A172 (cell line): ENCODE measurements around the gene INHA. TPM values are rescaled to one million over a fixed set of nuclear protein-coding genes. Genes with fewer than 3 reads are reported as not detected.
A peak's percentile ranks its signal among the peaks of the same experiment; 100 is the strongest.

ENCODE experiments used
- DNase-seq: peaks from one replicate; pipeline ENCODE4 v3.0.0-alpha.2; 2015; ENCODE audit warnings: low spot score
- total RNA-seq: library from RNA; depleted of rRNA; stranded (reverse); fragments of >200 nt; shearing (Covaris generic); gene quantifications from 2 replicates; pipeline ENCODE4 v1.2.3, GENCODE V29; 2014

Gene INHA
- total RNA-seq, 1 experiment from 2014 or later, result not detected

DNA sequence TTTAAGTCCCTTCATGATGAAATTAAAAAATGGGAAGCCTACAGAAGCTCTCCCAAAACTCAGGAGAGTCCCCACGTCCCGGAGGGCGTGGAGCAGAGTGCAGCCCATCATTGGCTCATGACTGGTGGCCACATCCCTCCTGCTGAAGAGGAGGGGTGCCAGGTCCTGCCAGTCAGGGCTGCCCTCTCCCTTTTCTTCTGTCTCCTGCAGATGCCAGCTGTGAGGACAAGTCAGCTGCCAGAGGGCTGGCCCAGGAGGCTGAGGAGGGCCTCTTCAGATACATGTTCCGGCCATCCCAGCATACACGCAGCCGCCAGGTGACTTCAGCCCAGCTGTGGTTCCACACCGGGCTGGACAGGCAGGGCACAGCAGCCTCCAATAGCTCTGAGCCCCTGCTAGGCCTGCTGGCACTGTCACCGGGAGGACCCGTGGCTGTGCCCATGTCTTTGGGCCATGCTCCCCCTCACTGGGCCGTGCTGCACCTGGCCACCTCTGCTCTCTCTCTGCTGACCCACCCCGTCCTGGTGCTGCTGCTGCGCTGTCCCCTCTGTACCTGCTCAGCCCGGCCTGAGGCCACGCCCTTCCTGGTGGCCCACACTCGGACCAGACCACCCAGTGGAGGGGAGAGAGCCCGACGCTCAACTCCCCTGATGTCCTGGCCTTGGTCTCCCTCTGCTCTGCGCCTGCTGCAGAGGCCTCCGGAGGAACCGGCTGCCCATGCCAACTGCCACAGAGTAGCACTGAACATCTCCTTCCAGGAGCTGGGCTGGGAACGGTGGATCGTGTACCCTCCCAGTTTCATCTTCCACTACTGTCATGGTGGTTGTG, 2.6 kb downstream of the INHA start:
- DNase-seq, result no peak

DNA sequence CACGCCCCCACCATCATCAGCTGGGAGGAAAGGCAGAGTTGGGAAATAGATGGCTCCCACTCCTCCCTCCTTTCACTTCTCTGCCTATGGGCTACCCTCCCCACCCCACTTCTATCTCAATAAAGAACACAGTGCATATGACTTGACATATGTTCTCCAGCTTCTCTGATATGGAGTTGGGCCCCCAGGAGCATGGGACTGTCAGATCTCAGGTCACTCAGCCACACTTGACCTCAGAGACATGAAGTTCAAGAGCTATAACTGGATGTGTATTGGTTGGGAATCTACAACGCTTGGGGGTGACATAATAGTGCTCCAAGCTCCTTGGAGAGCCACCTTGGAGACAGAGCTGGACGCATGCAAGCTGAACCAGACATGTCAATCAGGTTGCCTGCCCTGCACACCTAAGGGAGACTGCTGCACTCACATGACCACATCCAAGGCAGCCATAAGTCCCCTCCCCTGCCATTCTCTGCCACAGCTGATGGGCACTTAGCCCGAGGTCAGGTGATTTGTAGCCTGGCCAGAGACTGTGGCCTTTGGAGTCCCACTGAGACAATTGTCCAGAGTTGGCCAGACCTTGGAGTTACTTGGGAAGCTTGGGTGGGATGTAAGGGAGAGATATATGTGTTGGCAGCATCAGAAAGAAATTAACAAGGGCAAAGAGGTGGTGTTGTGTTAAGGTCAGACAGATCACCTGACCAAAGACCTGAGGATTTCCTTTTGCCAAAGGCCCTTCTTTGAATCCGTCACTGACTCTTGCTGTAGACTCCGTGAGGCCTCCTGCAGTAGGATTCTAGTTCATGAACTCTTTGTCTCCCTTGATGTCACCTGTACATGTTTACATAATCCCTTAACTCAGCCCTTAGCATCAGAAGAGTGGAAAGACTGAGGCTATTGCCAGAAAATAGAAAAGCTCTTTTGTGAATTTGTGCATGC, 3.7 kb downstream of the INHA start:
- no peak for DNase-seq

DNA sequence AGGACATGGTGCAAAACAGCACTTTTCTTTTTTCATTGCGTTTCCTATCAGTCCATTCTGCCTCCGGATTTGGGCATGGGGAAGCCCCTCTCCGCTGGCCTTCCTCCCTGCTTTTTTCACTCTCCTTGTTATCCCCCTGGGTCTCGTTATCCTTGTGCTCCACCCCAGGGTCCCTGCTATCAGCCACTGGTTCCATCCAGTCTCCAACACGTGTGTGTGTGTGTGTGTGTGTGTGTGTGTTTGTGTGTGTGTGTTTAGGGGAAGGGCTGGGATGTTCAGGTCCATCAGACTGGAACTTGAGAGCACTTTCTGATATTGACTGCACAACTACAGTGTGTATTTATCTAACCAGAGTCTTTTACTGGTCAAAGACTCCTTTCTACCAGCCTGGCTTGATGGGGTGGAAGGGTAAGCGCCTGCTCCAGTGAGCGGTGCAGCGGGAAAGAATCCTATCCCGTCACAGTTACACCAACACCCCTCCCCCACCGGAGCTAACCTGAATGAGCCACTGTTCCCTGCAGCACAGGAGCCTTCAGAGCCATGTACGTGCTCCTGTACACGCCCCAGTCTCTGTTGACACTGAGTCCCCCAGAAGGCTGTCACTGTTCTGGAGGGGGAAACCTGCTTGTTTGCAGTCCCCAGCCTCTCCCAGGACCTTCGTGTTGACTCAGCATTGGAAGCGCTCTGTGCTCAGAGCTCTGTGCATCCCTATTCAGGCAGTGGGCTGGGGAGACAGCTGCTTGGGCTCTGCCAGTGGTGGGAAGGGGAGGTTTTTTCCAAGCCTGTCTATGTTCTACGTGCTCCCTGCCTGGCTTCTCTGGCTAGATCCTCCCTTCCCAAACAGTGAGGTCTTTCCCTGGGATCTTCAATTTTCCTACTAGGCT, 4.6 kb downstream of the INHA start:
- DNase-seq, result no peak

DNA sequence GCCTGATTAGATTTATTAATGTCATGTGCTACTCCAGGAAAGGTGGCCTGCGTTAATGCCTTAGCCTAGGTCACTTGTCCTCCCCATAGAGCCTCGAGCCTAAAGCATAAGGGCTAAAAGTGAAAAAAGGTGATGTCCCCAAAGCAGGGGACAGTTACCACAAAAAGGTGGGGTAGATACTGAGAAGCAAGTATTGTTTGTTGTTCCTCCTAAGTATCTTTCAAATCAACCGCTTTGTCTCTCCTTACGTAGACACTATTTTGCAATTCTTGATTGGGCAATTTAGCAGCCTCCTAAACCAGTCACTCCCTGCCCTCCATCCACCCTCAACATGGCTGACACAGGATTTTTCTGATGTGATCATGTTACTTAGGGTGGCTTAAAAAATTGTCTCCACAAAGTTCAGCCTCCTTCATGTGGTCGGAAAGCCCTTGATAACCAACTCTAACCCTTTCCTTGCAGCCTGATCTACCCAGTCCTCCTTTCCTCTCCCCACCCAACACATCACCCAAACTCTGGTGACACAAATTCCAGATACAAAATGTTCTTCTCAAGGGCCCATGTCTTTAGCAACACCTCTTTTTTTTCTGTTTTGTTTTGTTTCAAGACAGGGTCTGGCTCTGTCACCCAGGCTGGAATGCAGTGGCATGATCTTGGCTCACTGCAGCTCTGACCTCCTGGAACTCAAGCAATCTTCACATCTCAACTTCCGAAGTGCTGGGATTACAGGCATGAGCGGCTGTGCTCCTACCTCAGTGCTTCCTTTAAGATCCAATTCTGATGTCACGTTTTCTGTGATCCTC, 6.9 kb downstream of the INHA start:
- no peak for DNase-seq

DNA sequence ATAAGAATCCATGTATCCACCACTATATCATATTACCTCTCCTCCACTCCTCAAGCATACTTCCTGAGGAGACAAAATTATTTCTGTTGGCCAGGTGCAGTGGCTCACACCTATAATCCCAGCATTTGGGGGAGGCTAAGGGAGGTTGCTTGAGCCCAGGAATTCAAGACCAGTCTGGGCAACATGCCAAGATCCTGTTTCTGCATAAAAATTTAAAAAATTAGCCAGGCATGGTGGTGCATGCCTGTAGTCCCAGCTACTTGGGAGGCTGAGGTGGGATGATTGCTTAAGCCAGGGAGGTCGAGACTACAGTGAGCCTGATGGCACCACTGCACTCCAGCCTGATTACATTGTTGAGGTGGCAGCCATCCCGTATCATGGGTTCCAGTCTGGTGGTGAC, 9.2 kb downstream of the INHA start:
- DNase-seq, result no peak

DNA sequence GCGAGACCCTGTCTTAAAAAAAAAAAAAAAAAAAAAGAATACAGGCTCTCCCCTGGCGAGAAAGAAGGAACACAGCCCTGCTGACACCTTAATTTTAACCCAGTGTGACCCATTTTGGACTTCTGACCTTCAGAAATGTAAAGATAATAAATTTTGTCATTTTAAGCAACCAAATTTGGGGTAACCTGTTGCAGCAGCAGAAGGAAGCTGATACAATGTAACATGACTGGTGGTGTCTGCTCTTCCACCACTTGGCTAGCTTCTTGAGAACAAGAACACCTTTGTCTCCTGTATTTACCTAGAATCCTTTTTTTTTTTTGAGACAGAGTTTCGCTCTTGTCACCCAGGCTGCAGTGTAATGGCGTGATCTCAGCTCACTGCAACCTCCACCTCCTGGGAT, 19.0 kb downstream of the INHA start:
- DNase-seq, result no peak

DNA sequence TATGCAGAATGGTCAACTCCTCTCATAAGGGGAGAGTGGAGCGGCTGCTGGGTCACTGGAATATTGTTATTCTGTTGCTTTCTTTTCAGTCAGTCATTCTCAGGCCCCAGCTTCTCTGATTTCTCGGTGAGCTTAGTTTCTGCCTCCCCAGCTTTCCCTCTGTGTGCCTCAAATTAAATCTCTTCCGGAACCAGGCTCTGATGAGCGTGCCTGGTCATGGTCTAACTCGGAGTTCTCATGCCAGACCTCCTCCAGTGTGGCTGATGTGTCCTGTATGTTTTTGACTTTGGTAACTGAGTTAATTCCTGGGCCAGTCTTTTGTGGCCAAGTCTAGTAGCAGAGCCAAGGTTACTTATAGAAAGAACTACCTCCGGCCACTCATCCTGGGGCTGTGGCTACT, 20.6 kb downstream of the INHA start:
- DNase-seq, result no peak

DNA sequence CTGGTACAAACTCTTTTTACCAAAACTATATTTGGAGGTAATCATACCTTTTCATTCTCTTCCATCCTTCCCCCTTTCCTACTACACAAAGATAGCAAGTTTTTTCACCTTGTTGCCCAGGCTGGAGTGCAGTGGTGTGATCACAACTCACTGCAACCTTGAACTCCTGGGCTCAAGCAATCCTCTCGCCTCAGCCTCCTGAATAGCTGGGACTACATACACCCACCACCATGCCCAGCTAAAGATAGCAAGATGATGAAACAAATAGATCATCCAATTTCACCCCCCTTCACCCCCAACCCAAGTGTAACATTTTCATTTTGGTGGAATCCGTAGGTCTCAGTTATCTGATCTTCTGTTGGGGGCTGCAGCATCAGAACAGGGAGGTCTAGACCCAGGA, 21.0 kb downstream of the INHA start:
- no peak for DNase-seq

DNA sequence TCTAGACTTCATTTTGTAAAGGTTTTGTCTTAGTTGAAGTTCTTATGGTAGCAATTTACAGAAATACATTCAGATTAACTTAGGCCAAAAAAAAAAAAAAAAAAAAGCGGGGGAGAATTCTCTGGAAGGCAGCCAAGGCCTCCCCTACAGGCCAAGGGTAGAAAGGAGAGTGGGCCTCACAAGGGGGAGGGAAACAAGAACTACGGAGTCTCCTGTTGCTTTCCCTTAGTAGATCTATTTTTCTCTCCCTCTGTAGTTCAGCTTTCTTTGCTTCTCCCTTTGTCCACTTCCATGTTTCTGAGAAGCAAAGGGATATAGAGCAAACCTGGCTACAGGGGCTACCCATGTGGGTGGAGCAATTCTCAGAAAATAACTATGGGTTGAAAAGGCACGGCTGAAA, 23.1 kb downstream of the INHA start:
- no peak for DNase-seq

DNA sequence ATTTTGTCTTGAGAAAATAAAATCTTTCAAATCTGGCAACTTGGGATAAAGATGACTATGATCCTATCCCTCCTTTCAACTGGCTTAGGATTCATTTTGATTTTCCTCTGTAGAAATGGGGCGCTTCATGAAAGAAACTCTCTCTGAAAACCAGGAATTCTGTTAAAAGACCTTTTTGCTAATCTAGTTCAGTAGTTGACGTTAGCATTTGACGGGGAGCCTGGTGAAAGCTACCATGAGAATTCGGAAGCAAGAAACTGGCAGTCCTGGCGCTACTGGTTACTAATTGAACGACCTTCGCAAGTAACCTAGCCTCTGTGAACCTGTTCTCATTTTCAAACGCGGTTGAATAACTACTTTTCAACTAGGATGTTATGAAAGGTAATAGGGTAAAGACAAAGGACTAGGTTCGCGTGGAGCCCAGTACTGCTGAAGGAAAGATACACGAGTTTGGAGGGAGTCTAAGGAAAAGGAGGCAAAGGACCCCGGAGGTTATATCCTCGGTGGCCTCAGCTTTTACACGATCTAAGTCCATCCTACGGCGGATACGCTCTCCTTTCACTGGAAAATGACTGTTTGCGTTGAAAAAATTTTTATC, 24.9 kb downstream of the INHA start:
- peak; percentile 44 for DNase-seq

DNA sequence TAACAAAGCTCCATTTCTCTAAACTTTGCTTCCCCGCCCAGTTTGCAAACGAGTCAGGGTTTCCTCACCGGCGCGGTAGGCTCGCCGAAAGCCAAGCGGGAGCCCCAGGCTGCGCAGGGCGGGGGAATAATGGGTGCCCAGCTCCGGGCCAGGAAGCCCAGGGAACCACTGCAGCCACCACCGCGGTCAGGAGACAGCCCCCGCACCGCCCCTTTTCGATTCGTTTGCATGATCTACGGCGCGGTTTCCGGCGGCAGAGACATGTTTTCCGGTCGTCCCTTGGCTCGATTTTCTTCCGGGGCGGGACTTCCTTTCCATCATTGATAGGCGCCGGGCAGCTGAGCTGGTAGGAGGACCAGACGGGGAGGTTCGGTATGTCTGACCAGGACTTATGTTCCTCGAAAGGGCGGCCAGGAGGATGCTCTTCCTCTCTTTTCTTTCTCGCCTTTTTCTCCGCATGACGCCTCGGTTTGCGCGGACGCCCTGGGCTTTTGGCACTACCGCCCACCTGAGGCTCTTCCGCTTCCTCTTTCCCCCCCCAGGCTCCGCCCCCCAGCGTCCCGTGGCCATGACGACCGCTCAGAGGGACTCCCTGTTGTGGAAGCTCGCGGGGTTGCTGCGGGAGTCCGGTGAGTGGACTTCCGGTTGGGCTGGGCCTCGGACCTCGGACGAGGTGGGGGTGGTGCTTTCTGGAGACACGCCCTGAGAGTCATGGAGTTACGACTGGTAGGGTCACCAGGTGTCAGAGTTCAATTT, 25.6 kb downstream of the INHA start, which contains the start of gene STK11IP:
STK11IP (plus strand) TSS at position 306 of the 756 bp plus-strand sequence; CDS start at position 569, 263 bp downstream.
- DNase-seq, result peak; percentile 96

DNA sequence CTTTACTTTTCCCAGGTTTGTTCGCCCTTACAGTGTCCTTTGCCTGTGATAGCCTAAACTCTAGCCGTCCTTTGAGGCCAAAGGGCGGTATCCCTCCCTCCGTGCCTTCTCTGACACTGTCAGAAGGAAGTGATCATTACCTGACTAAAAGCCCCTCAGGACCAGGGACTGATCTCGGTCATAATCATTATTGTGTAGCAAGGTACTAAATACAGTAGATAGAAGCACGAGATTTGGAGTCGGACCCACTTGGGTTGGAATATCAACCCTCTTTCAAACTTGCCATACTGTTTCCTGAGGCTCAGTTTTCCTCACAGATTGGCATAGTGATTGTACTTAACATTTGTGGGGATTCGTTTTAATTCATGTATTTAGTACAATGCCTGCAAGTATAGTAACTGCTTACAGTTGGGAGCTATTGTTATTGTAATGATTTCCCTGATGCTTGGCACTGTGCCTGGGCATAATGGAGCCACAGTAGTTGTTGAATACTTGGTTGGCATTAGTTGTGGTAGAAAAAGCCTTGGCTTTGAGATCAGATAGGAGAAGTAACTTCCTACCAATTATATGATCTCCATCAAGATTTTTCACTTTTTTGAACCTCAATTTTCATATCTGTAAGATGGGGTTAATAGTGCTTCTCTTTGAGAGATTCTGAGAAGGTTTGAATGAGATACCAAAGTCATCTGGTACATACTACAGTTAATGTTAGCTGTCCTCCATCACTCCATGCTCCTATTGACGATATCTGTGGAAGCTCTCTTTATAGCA, 26.4 kb downstream of the INHA start:
- no peak for DNase-seq

DNA sequence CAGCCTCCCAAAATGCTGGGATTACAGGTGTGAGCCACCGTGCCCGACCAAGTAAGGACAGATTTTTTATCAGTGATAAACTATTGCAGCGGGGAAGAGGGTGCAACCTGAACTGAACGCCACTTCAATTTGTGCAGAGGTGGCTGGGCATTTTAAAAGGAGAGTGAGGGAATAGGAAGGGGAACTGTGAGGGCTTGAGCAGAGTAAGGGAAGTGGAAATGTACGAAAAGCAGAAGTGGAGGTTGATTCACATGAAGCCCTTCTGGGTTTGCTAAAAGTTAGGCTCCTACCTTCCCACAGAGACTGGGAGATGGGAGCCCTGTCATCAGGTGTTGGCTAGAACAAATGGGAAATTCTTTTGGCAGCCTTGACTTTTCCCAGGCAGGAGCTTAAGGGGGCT, 31.7 kb downstream of the INHA start:
- DNase-seq, result no peak

DNA sequence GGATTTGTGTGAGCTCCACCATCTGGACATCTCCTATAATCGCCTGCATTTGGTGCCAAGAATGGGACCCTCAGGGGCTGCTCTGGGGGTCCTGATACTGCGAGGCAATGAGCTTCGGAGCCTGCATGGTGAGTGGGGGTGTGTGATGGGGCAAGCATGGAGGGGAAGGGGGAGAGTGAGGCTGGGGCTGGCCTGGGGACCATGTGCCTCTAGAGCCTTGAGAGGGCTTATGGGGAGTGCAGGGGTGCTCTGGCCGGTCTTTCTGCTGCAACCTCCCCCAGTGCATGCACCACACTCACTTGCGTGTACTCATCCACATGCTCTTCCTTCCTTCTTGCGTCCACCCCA, 33.5 kb downstream of the INHA start:
- DNase-seq, result no peak

DNA sequence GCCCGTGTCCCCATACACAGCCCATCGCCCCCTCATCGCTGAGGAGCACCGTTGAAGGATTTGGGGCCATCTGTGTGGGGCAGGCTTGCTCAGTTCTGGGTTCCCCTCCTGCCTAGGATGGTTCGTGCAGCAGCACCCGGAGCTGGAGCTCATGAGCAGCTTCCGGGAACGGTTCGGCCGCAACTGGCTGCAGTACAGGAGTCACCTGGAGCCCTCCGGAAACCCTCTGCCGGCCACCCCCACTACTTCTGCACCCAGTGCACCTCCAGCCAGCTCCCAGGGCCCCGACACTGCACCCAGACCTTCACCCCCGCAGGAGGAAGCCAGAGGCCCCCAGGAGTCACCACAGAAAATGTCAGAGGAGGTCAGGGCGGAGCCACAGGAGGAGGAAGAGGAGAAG, 35.8 kb downstream of the INHA start:
- DNase-seq, result no peak

DNA sequence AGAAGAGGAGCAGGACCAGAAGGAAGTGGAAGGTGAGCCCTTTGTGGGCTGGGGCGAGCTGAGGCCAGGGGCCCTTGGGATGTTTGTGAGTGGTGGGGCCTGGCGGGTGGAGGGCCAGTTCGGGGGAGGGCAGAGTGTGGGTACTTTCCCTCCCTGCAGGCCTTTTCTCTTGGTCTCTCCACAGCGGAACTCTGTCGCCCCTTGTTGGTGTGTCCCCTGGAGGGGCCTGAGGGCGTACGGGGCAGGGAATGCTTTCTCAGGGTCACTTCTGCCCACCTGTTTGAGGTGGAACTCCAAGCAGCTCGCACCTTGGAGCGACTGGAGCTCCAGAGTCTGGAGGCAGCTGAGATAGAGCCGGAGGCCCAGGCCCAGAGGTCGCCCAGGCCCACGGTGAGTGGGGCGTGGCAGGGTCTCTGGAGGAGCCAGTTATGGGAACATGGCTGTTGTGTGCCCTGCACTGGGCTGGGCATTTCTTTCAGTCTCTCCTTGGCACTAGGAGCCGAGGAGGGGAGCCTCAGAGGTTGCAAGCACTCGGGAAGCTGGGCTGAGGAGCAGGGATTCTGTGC, 36.4 kb downstream of the INHA start:
- DNase-seq, result no peak

DNA sequence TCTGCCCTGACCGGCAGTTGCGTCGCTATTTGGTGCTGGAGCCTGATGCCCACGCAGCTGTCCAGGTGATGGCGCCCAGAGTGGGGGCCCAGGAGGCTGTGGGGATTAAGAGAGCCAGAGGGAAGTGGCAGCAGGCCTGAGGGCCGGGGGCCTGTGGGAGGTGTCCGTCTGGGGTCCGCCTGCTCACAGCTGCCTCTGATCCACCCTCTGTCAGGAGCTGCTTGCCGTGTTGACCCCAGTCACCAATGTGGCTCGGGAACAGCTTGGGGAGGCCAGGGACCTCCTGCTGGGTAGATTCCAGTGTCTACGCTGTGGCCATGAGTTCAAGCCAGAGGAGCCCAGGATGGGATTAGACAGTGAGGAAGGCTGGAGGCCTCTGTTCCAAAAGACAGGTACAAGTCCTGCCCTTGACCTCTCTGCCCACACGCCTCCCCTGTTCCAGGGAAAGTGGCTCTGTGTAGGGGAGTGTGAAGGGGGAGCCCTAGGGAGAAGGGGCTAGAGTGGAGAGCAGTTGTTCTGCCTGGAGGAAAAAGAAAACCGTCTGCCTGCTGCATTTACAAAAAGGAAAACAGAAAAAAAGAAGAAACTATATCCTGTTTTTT, 37.1 kb downstream of the INHA start:
- no peak for DNase-seq

DNA sequence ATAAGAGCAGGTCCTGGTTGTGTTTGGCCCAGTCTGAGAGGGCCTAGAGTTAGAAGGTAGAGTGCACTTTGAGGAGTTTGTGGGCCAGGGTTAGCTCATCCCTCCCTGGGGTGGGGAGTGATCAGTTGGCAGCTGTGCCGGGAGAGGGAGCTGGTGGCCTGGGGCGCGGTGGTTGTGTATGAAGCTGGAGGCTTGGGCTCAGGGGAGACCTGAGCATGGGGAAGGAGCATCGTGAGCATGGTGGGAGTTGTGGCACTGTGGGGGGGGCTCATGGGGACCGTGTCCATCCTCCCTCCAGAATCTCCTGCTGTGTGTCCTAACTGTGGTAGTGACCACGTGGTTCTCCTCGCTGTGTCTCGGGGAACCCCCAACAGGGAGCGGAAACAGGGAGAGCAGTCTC, 39.2 kb downstream of the INHA start:
- no peak for DNase-seq
